ENCODE results near the gene ZDHHC19. TPM values are rescaled to one million over a fixed set of nuclear protein-coding genes. Genes with fewer than 3 reads are reported as not detected.

ZDHHC19 gene
- total and polyA plus RNA-seq, 5 donors from 2014 or later, result not detected

DNA sequence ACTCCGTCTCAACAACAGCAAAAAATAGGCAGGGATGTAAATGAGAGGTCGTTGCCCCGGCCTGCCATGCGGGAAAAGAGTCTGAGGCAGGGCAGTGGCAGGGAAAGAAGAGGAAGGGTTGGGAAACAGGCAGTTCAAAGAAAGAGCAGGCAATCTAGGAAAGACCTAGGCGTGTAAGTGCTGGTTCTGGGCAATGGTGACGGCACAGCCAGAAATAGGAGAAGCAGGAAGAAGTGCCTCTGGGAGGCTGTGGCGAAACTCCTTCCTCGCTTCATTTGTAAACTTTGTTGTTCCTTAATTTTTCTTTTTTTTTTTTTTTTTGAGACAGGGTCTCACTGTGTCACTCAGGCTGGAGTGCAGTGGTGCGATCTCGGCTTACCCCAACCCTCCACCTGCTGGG is 9.4 kb upstream of the ZDHHC19 start:
- Mint-ChIP-seq H3K4me3 (peak overlapping the region in 2 of 4 donors; percentile 7 to 28), H3K27ac (no peak overlapping the region), H3K27me3 (no peaks in the 10 kb centered on the region), H3K36me3 (no peaks in the 10 kb centered on the region), H3K4me1 (peaks cover 0 to 17% (median 6%) of the 10 kb centered on the region in 4 donors), H3K9me3 (peaks cover 0 to 1% (median 0%) of the 10 kb centered on the region in 7 donors)
- DNase-seq (no peak), ATAC-seq (ENCODE audit: low read depth in 2 of 2) (no peak)
- Histone ChIP-seq H3K27me3 (ENCODE audit: control insufficient read depth, insufficient read depth, low read length) (no peaks in the 10 kb centered on the region), H3K27ac (ENCODE audit: insufficient read depth, low read length, poor library complexity, severe bottlenecking) (no peak overlapping the region), H3K9me3 (ENCODE audit: control insufficient read depth in 2 of 2, low read length in 2 of 2) (no peaks in the 10 kb centered on the region), H3K4me3 (ENCODE audit: low read depth, low read length) (no peak overlapping the region), H3K4me1 (ENCODE audit: control insufficient read depth, insufficient read depth, low read length, poor library complexity, severe bottlenecking) (peaks cover 7% of the 10 kb centered on the region), H3K36me3 (ENCODE audit: control insufficient read depth, insufficient read depth, low read length) (no peaks in the 10 kb centered on the region)

DNA sequence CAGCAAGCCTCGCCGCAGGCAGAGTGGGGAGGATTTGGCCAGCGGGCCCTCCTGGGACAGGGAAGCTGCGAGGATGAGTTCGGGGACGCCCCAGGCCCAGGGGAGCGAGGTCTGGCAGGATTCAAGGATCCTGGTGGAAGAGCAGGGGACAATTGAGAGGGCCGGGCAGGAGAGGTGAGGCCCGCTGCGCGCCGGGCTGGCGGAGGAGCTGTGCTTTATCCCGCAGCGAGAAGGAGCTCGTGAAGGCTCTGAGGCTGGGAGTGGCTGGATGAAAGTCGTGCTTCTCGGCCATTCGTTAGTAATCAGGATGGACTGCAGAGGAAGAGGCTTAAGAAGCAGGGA is 8.7 kb upstream of the ZDHHC19 start:
- Mint-ChIP-seq H3K4me3 (peak overlapping the region in 1 of 4 donors; percentile 90), H3K9me3 (peaks cover 0 to 1% (median 0%) of the 10 kb centered on the region in 7 donors), H3K27ac (peak overlapping the region in 2 of 3 donors; percentile 63 to 89), H3K36me3 (no peaks in the 10 kb centered on the region), H3K27me3 (no peaks in the 10 kb centered on the region), H3K4me1 (peaks cover 0 to 17% (median 6%) of the 10 kb centered on the region in 4 donors)
- Histone ChIP-seq H3K36me3 (ENCODE audit: control insufficient read depth, insufficient read depth, low read length) (no peaks in the 10 kb centered on the region), H3K4me3 (ENCODE audit: low read depth, low read length) (no peak overlapping the region), H3K27ac (ENCODE audit: insufficient read depth, low read length, poor library complexity, severe bottlenecking) (no peak overlapping the region), H3K4me1 (ENCODE audit: control insufficient read depth, insufficient read depth, low read length, poor library complexity, severe bottlenecking) (peaks cover 7% of the 10 kb centered on the region), H3K27me3 (ENCODE audit: control insufficient read depth, insufficient read depth, low read length) (no peaks in the 10 kb centered on the region), H3K9me3 (ENCODE audit: control insufficient read depth in 2 of 2, low read length in 2 of 2) (no peaks in the 10 kb centered on the region)
- DNase-seq, result no peak
- no peak for ATAC-seq (ENCODE audit: low read depth in 2 of 2)

DNA sequence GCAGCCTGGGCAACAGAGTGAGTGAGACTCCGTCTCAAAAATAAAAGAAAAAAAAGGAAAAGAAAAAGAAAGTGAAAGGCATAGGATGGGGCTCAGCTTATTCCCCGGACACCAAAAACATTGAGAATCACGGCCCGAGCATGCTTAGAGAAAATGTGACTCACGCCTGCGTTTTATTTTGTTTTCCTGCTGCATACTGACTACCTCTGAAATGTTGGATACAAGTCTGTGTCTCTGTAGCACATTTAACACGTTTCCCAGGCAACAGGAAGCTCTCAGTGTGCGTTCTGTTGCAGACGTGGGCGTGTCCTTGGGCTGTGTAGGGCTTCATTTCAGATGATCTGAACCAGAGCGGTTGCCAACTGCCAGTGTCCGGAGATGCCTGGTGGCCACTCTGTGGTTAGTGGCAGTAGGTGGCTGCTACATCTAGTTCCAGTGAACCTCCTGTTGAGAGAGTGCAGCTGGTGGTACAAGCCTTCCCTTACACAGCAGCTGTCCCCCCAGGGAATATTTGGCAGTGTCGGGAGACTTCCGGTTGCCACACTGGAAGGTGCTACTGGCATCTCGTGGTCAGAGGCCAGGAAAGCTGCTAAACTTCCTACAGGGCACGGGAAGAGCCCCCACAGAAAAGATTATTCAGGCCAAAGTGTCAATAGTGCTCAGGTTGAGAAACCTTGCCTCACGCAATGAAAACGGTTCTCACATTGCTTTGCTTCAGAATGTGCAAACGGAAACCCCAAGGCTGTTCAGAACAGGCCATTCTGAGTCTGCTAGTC is 8.2 kb upstream of the ZDHHC19 start:
- Histone ChIP-seq H3K27me3 (ENCODE audit: control insufficient read depth, insufficient read depth, low read length) (no peaks in the 10 kb centered on the region), H3K27ac (ENCODE audit: insufficient read depth, low read length, poor library complexity, severe bottlenecking) (no peak overlapping the region), H3K4me3 (ENCODE audit: low read depth, low read length) (peak overlapping the region; percentile 72), H3K36me3 (ENCODE audit: control insufficient read depth, insufficient read depth, low read length) (no peaks in the 10 kb centered on the region), H3K4me1 (ENCODE audit: control insufficient read depth, insufficient read depth, low read length, poor library complexity, severe bottlenecking) (peaks cover 7% of the 10 kb centered on the region), H3K9me3 (ENCODE audit: control insufficient read depth in 2 of 2, low read length in 2 of 2) (no peaks in the 10 kb centered on the region)
- Mint-ChIP-seq H3K27ac (peak overlapping the region; percentile 43 to 89 (median 63)), H3K4me1 (peaks cover 0 to 17% (median 6%) of the 10 kb centered on the region in 4 donors), H3K27me3 (no peaks in the 10 kb centered on the region), H3K4me3 (peak overlapping the region; percentile 20 to 90 (median 49)), H3K9me3 (peaks cover 0 to 1% (median 0%) of the 10 kb centered on the region in 7 donors), H3K36me3 (no peaks in the 10 kb centered on the region)
- DNase-seq (peak; percentile 30 to 78 (median 69)), ATAC-seq (ENCODE audit: low read depth in 2 of 2) (peak; percentile 89 to 90)

DNA sequence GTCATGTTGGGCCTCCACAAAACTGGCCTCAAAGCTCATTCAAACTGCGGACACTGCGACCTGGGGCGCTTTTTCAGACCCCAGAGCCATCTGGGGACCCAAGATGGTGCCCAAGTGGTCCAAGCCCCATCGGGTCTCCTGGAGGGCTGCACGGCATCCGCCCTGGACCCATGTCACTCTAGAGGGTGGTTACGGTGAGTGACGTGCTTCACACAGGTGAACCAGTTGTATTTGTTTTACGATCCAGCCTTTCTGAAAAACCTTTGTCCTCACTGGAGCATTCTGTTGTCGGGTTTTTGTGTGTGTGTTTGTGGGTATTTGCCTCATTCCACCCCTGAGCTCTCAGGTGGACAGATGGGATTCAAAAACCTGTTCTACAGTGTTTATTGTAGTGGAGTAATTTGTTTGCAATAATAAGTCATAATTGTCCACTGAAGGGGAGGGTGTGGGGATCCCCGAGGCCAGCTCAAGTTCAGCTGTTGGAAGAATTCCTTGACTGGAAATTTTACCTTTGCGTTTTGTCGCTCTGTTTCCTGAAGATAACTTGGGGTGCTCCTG is 7.0 kb upstream of the ZDHHC19 start:
- no peak for ATAC-seq (ENCODE audit: low read depth in 2 of 2)
- H3K9me3 Mint-ChIP-seq, result peaks cover 0 to 1% (median 0%) of the 10 kb centered on the region in 7 donors
- H3K4me1 Mint-ChIP-seq, result peaks cover 0 to 17% (median 6%) of the 10 kb centered on the region in 4 donors
- Histone ChIP-seq H3K4me3 (ENCODE audit: low read depth, low read length) (no peak overlapping the region), H3K9me3 (ENCODE audit: control insufficient read depth in 2 of 2, low read length in 2 of 2) (no peaks in the 10 kb centered on the region), H3K4me1 (ENCODE audit: control insufficient read depth, insufficient read depth, low read length, poor library complexity, severe bottlenecking) (peaks cover 7% of the 10 kb centered on the region), H3K36me3 (ENCODE audit: control insufficient read depth, insufficient read depth, low read length) (no peaks in the 10 kb centered on the region), H3K27ac (ENCODE audit: insufficient read depth, low read length, poor library complexity, severe bottlenecking) (no peak overlapping the region), H3K27me3 (ENCODE audit: control insufficient read depth, insufficient read depth, low read length) (no peaks in the 10 kb centered on the region)
- H3K27me3 Mint-ChIP-seq, result no peaks in the 10 kb centered on the region
- H3K27ac Mint-ChIP-seq, result no peak overlapping the region
- no peak overlapping the region for H3K4me3 Mint-ChIP-seq
- H3K36me3 Mint-ChIP-seq, result no peaks in the 10 kb centered on the region
- no peak for DNase-seq

DNA sequence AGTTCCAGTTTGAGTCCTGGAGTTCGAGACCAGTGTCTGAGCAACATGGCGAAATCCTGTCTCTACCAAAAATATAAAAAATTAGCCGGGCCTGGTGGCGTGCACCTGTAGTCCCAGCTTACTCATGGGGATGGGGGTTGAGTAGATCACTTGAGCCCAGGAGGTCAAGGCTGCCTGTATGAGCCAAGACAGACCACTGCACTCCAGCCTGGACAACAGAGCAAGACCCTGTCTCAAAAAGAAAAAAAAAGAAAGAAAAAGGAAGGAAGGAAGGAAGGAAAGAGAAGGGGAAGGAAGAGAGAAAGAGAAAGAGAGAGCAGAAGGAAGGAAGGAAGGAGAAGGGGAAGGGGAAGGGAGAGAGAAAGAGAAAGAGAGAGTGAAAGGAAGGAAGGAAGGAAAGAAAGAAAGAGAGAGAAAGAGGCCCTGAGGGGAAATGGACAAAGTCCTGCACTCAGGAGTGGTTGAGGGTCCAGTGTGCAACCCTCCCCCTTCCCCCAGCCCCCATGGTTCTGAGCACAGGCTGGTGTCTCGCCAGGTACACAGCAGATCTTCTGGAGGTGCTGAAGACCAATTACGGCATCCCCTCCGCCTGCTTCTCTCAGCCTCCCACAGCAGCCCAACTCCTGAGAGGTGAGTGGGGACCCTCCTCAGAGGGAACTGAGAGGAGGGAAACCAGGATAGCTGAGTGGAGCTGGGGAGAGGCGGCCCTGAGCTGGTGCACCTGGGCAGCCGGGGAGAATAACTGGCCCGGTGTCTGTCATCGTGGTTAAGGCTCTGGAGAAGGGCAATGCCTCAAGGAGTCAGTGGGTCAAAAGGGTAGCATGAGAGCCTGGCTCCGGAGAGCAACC is 6.3 kb upstream of the ZDHHC19 start:
- peak overlapping the region in 2 of 4 donors; percentile 55 to 59 for H3K4me3 Mint-ChIP-seq
- H3K27me3 Mint-ChIP-seq, result no peaks in the 10 kb centered on the region
- peaks cover 0 to 1% (median 0%) of the 10 kb centered on the region in 7 donors for H3K9me3 Mint-ChIP-seq
- no peak overlapping the region for H3K27ac Mint-ChIP-seq
- Histone ChIP-seq H3K27me3 (ENCODE audit: control insufficient read depth, insufficient read depth, low read length) (no peaks in the 10 kb centered on the region), H3K36me3 (ENCODE audit: control insufficient read depth, insufficient read depth, low read length) (no peaks in the 10 kb centered on the region), H3K4me1 (ENCODE audit: control insufficient read depth, insufficient read depth, low read length, poor library complexity, severe bottlenecking) (peaks cover 7% of the 10 kb centered on the region), H3K4me3 (ENCODE audit: low read depth, low read length) (no peak overlapping the region), H3K27ac (ENCODE audit: insufficient read depth, low read length, poor library complexity, severe bottlenecking) (no peak overlapping the region), H3K9me3 (ENCODE audit: control insufficient read depth in 2 of 2, low read length in 2 of 2) (no peaks in the 10 kb centered on the region)
- DNase-seq, result no peak
- peaks cover 0 to 17% (median 8%) of the 10 kb centered on the region in 4 donors for H3K4me1 Mint-ChIP-seq
- no peaks in the 10 kb centered on the region for H3K36me3 Mint-ChIP-seq
- ATAC-seq (ENCODE audit: low read depth in 2 of 2), result no peak

DNA sequence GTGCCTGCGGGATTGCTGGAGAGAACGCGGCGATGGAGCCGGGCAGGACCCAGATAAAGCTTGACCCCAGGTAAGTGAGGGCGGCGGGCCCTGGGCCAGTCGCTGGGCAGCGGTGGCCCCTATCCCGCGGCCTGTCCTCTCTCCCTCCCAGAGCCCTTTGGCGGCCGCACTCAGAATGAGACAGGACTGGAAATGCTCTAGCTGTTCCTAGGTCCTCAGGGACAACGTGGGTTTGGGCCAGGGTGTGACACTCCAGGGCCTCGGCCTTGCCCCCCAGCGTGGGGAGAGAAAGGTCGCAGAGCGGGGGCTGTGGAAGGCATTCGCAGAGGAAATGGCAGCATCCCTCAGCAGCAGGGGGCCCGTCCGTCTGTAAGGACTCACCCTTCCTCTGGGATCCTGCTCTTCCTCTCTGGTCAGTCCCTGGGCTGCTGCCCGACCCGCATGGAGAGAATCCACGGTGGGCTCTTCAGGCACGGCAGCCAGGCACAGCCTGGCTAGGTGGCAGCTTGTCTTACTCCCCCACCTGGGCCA is 5.5 kb upstream of the ZDHHC19 start:
- Histone ChIP-seq H3K27ac (ENCODE audit: insufficient read depth, low read length, poor library complexity, severe bottlenecking) (no peak overlapping the region), H3K27me3 (ENCODE audit: control insufficient read depth, insufficient read depth, low read length) (no peaks in the 10 kb centered on the region), H3K36me3 (ENCODE audit: control insufficient read depth, insufficient read depth, low read length) (no peaks in the 10 kb centered on the region), H3K4me3 (ENCODE audit: low read depth, low read length) (no peak overlapping the region), H3K9me3 (ENCODE audit: control insufficient read depth in 2 of 2, low read length in 2 of 2) (no peaks in the 10 kb centered on the region), H3K4me1 (ENCODE audit: control insufficient read depth, insufficient read depth, low read length, poor library complexity, severe bottlenecking) (peaks cover 7% of the 10 kb centered on the region)
- no peaks in the 10 kb centered on the region for H3K36me3 Mint-ChIP-seq
- H3K9me3 Mint-ChIP-seq, result peaks cover 0 to 1% (median 0%) of the 10 kb centered on the region in 7 donors
- H3K27ac Mint-ChIP-seq, result no peak overlapping the region
- DNase-seq, result no peak
- no peaks in the 10 kb centered on the region for H3K27me3 Mint-ChIP-seq
- H3K4me1 Mint-ChIP-seq, result peaks cover 0 to 19% (median 10%) of the 10 kb centered on the region in 4 donors
- ATAC-seq (ENCODE audit: low read depth in 2 of 2), result no peak
- H3K4me3 Mint-ChIP-seq, result no peak overlapping the region

DNA sequence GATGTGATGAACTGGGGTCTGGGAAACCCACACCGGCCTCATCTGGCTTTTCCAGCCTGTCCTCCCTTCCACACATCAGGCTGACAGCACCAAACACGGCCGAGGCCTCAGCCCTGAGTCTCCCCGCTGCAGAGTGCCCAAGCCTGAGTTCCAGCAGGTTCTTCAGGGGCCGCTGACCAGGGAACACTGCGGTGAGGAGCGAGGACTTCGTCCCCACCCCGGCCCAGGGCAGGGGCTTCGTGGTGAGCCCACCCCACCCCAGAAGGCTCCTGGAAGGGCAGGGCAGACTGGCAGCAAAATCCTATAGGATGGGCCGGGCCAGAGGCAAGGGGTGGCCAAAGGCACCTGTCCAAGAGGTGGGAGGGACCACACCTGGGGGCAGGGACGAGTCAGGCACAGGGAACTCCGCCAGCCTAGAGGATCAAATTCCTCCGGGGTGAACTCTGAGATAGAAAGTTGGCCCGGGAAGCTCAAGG is 4.9 kb upstream of the ZDHHC19 start, which contains the start of gene SLC51A:
Gene SLC51A, plus strand, starts transcription at position 446 of the 476 bp plus-strand sequence. CDS start 179 bp downstream, outside the sequence.
- no peak within 1 kb of the TSS for H3K4me3 ChIP-seq (ENCODE audit: low read depth, low read length)
- Mint-ChIP-seq H3K4me3 (peak within 1 kb of the TSS in 2 of 4 donors; percentile 55 to 59), H3K4me1 (peaks cover 0 to 19% (median 10%) of the 10 kb centered on the region in 4 donors), H3K27ac (no peak within 1 kb of the TSS), H3K27me3 (no peaks in the 10 kb centered on the region), H3K9me3 (peaks cover 0 to 1% (median 0%) of the 10 kb centered on the region in 7 donors), H3K36me3 (no peaks in the 10 kb centered on the region)
- no peak for DNase-seq
- H3K27ac ChIP-seq (ENCODE audit: insufficient read depth, low read length, poor library complexity, severe bottlenecking), result no peak within 1 kb of the TSS
- H3K36me3 ChIP-seq (ENCODE audit: control insufficient read depth, insufficient read depth, low read length), result no peaks in the 10 kb centered on the region
- ATAC-seq (ENCODE audit: low read depth in 2 of 2), result no peak
- H3K27me3 ChIP-seq (ENCODE audit: control insufficient read depth, insufficient read depth, low read length), result no peaks in the 10 kb centered on the region
- no peaks in the 10 kb centered on the region for H3K9me3 ChIP-seq (ENCODE audit: control insufficient read depth in 2 of 2, low read length in 2 of 2)
- H3K4me1 ChIP-seq (ENCODE audit: control insufficient read depth, insufficient read depth, low read length, poor library complexity, severe bottlenecking), result peaks cover 7% of the 10 kb centered on the region
